HG03025 (cell line): Measurements from ENCODE around the gene LILRB4.
"Not testable (repeated sequence)": the region's sequence is repeated elsewhere in the genome, so short reads cannot be mapped to it uniquely, and the experiment has no call there.

Experiments
- ATAC-seq: cut with Tn5 transposase; IDR thresholded peaks from one replicate; pipeline ENCODE4 v1.9.1; 2021; ENCODE audit warnings: mild to moderate bottlenecking, moderate library complexity; ENCODE audit not compliant: unreplicated experiment, low FRiP score

Gene LILRB4

GRCh38 chr19:54646331-54646841 lies 16.4 kb upstream of the LILRB4 start:
- no peak for ATAC-seq

- ATAC-seq, result no peak
These were observed 14.7 kb upstream of the LILRB4 start for GRCh38 chr19:54648129-54648528.

DNA sequence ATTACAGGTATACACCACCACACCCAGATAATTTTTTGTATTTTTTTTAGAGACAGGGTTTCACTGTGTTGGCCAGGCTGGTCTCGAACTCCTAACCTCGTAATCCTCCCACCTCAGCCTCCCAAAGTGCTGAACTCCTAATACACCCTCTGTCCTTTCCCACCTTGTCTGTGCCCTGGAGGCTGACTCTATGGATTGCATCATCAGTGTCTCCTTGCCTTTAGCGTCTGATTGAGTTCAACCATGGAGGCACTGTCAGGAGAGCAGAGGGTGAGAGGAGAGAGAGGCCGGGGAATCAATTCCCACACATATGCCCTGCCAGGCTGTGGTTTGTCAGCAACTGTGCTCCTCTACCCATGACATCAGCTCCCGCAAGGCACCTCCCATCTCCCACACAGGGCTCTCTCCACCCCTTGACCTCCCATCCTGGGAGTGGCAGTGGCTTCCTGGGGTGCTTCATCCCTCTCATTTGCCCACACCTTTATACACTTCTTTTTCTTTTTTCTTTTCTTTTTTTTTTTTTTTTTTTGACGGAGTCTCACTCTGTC lies 12.6 kb upstream of the LILRB4 start:
- no peak for ATAC-seq

DNA sequence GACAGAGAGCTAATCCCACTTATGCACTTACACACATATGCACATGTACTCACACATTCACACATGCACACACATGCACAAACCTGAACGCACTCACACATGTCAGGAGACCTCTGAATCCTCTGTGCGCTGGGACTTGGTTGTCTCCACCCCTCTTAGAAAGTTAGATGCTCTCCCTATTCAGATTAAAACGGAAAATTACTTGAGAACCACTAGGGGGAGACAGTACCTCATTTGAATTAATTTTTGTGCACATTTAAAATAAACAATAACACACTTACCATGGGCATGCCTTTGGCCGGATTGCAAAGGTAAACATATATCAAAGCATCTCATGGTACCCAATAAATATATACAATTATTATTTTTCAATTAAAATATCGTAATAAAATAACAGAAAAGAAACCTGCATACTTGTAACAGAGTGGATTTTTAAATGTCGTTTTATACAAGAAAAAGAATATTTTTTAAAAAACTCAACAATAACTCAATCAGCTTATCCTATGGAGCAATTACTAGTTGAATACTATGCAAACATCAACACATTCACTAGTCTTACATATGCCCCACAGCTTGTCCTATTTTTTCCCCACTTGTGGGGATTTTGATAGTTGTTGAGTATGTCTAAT lies 9.5 kb upstream of the LILRB4 start:
- no peak for ATAC-seq

- ATAC-seq, result no peak
These were observed 8.1 kb upstream of the LILRB4 start for GRCh38 chr19:54654447-54655321.

GRCh38 chr19:54659300-54659699 lies 3.5 kb upstream of the LILRB4 start:
- no peak for ATAC-seq

DNA sequence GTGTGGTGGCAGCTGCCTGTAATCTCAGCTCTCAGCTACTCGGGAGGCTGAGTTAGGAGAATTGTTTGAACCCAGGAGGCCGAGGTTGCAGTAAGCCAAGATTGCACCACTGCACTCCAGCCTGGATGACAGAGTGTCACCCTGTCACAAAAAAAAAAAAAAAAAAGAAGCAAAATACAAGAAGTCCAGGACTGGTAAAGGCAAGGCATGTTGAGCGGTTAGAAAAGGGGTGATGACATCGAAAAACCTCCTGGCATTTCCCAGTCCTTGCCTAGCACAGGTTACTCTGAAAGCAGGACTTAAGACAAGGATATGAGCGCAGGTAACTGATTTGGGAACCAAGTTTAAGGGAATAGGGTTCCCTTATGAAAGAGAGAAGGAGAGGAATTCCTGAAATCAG lies 2.5 kb upstream of the LILRB4 start:
- no peak for ATAC-seq

DNA sequence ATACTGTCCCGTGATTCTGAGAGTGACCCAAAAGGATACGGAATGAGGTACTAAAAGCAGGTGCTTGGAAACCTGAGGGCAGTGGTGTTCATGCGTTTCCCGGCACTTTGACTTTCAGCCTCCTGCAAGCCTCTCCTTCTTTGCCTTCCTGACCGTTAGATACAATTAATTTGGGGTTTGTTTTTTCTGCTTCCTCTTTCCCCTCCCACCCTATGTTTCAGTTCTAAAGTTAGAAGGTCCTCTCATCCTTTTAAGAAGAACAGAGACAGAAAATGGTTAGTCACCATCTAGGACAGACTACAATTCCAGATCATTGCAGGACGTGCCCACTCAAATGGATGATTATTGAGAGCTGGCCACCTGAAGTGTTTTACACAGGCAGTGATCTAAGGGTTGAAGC lies 1.8 kb upstream of the LILRB4 start:
- ATAC-seq, result no peak

GRCh38 chr19:54661846-54662481 lies 821 bp upstream of the LILRB4 start:
- ATAC-seq, result no peak

- ATAC-seq, result no peak
These were observed 2.7 kb downstream of the LILRB4 start for GRCh38 chr19:54665530-54665929.

- ATAC-seq, result no peak
These were observed 4.4 kb downstream of the LILRB4 start for GRCh38 chr19:54667217-54667616.

- ATAC-seq, result no peak
These were observed 5.6 kb downstream of the LILRB4 start for GRCh38 chr19:54668353-54668752.

DNA sequence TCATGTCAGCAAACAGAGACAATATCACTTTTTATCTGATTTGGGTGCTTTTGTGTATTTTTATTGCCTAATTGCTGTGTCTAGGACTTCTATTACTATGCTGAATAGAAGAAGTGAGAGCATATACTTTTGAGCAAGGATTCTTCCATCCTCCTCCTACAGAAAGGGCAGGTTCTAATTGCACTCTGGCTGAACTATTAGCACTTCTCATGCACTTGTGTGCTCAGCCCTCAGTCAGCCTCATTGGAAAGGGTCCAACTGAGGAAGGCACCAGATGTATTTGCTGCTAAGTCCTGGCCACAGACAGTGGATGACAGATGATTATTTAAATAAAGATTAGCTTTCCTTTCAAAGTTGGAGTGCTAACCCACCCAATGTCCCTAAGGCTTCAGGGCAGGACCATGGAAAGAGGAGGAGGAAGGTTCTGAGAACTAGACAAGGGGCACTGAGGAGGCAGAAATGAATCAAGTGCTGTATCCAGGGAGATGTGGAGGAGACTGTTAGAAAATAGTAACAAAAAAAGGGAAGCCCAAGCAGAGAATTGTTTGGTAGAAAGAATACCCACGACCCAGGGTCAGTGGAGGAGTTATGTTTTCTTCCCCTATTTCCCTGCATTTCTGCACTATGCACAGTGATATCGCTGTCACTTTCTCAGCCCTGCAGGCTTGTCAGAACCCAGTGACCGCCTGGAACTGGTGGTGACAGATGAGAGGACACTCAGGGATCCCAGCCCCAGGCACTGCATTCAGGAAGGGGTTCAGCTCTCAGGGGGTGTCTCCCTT lies 8.0 kb downstream of the LILRB4 start:
- no peak for ATAC-seq

DNA sequence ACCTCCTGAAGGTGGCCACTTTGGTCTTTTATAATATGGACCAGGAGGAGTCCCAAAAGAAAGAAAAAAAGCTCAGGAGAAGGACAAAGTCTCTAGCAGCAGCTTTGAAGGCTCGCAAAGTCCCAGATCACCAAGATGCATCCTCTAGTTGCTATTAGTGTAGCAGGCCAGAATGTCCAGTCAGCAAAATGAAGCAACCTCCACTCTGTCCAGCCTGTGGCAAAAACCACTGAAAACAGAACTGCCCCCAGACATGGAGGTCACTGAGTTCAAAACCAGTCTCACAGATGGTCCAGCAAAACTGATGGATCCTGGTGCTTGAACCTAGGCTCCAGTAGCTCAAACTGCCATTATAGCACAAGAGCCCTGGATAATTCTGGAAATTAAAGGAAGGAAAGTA lies 10.4 kb downstream of the LILRB4 start:
- ATAC-seq, result no peak

DNA sequence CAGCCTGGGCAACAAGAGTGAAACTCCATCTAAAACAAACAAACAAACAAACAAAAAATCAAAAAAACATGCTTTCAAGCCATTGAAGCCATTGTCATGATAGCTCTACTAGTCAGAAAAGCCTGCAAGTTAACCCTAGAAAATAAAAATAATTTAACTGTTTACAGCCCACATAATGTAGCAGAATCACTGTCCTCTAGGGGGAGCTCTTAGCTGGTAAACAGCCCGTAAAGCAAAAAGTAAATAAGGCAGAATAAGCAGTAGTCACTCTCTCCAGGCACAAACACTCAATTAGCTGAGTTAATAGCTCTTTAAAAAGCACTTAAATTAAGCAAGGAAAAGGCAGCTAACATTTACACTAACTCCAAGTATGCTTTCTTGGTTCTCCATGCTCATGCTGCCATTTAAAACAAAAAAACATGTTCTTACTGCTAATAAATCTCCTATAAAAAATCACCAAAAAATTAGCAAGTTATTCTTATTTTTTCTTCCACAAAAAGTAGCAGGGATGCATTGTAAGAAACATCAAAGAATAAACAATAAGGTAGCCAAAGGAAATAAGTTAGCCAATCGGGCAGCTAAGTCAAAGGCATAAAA lies 11.3 kb downstream of the LILRB4 start:
- no peak for ATAC-seq

- not testable (repeated sequence) for ATAC-seq
These were observed 13.5 kb downstream of the LILRB4 start for GRCh38 chr19:54676210-54676834.

GRCh38 chr19:54677217-54677616 lies 14.4 kb downstream of the LILRB4 start:
- no peak for ATAC-seq

- not testable (repeated sequence) for ATAC-seq
These were observed 18.8 kb downstream of the LILRB4 start for GRCh38 chr19:54681596-54681995.

- ATAC-seq, result no peak
These were observed 19.6 kb downstream of the LILRB4 start for GRCh38 chr19:54682306-54682856.
